K562 (cell line): ENCODE data around the gene RGMB. TPM values are rescaled to one million over a fixed set of nuclear protein-coding genes. Genes with fewer than 3 reads are reported as not detected.

Source experiments
- ATAC-seq: fragments of 200-7000 bp; cut with Tn5 transposase; 3 replicates; pipeline ENCODE4 v1.9.1; 2020; ENCODE audit warnings: moderate library complexity
- BruUV-seq: library from RNA; stranded (reverse); fragments of 400-500 nt; replicated peaks from 2 replicates; lab custom pipeline; 2021; lab: Mats Ljungman, UMichigan
- CTCF ChIA-PET: fragments of 300-600 bp; formaldehyde crosslinking; extraction: SDS; loops from one replicate; lab custom pipeline; 2021; ENCODE audit warnings: low intra/inter-chr PET ratio; lab: Yijun Ruan, JAX
- POLR2A ChIA-PET: fragments of 300-600, 350-650 bp; sonication (Branson Sonifier 250); formaldehyde crosslinking; extraction: SDS; loops from one replicate; lab custom pipeline; 2021; ENCODE audit warnings: antibody characterized with exemption, inconsistent platforms; lab: Yijun Ruan, JAX
- DNase-seq, 4 experiments: peaks; one replicate each; pipeline versions ENCODE4 v3.0.0 to v3.0.0-alpha.2; 2011 to 2018; ENCODE audit warnings: low spot score in 3 of 4, mixed read lengths in 3 of 4; ENCODE audit errors: extremely low read depth in 1 of 4
- FAIRE-seq: peaks from 2 replicates; lab custom pipeline; 2011; peaks lifted over from hg19 to GRCh38; lab: Jason Lieb, UNC
- H2AFZ ChIP-seq: 2 replicates; pipeline ENCODE4 v1.6.0; 2011; ENCODE audit warnings: low read depth, low read length, control low read depth, inconsistent platforms
- H3K27ac ChIP-seq: fragments of 200-600 bp; 3 replicates; pipeline ENCODE4 v1.8.0; 2011; ENCODE audit warnings: low read depth, mild to moderate bottlenecking, control low read depth, inconsistent platforms, low read length, moderate library complexity, mixed read lengths; ENCODE audit errors: extremely low read depth
- H3K27me3 ChIP-seq, 2 experiments: fragments of 300-600 bp in 1 of 2; 2 replicates in 1 of 2; 3 replicates in 1 of 2; pipeline versions ENCODE4 v1.6.0 to v1.8.0; 2011; ENCODE audit warnings: inconsistent platforms in 2 of 2, low read length in 2 of 2, mild to moderate bottlenecking in 1 of 2, mixed read lengths in 1 of 2, moderate library complexity in 1 of 2; ENCODE audit not compliant: control insufficient read depth in 2 of 2, insufficient read depth in 2 of 2
- H3K36me3 ChIP-seq: fragments of 300-600 bp; 3 replicates; pipeline ENCODE4 v1.8.0; 2011; ENCODE audit warnings: mild to moderate bottlenecking, low read length, inconsistent platforms; ENCODE audit not compliant: control insufficient read depth, insufficient read depth
- H3K4me1 ChIP-seq, 2 experiments: fragments of 200-600 bp in 1 of 2; replicated peaks in 1 of 2; 2 replicates in 1 of 2; 3 replicates in 1 of 2; pipeline versions ENCODE4 v1.5.1 to v1.8.0; 2011; ENCODE audit warnings: inconsistent platforms in 2 of 2, low read length in 2 of 2, mild to moderate bottlenecking in 1 of 2, mixed read lengths in 1 of 2, moderate library complexity in 1 of 2; ENCODE audit not compliant: control insufficient read depth in 2 of 2, insufficient read depth in 2 of 2
- H3K4me2 ChIP-seq: 2 replicates; pipeline ENCODE4 v1.6.1; 2011; ENCODE audit warnings: low read length, control low read depth, inconsistent platforms, mixed read lengths; ENCODE audit not compliant: insufficient read depth
- H3K4me3 ChIP-seq: fragments of 200-600 bp; sonication (generic), shearing (Covaris generic); 2 replicates; pipeline ENCODE4 v1.5.1; 2016; ENCODE audit warnings: control low read depth, inconsistent platforms
- H3K79me2 ChIP-seq: fragments of 200-600 bp; 3 replicates; pipeline ENCODE4 v1.8.0; 2011; ENCODE audit warnings: low read length, inconsistent platforms; ENCODE audit not compliant: control insufficient read depth, insufficient read depth
- H3K9ac ChIP-seq, 2 experiments: 2 replicates each; pipeline versions ENCODE4 v1.6.0 to v1.6.1; 2011; ENCODE audit warnings: low read depth in 2 of 2, low read length in 2 of 2, control low read depth in 1 of 2, inconsistent platforms in 1 of 2, mild to moderate bottlenecking in 1 of 2, mixed read lengths in 1 of 2; ENCODE audit not compliant: insufficient read depth in 1 of 2
- H3K9me1 ChIP-seq: one replicate; pipeline ENCODE4 v1.6.0; 2011; ENCODE audit warnings: inconsistent platforms, mild to moderate bottlenecking, low read length, moderate library complexity; ENCODE audit not compliant: control insufficient read depth, insufficient read depth
- H3K9me3 ChIP-seq: replicated peaks from 2 replicates; pipeline ENCODE4 v1.5.1; 2011; ENCODE audit warnings: low read depth, low read length, inconsistent platforms; ENCODE audit not compliant: control insufficient read depth, insufficient read depth
- H4K20me1 ChIP-seq: replicated peaks from 2 replicates; pipeline ENCODE4 v1.6.1; 2011; ENCODE audit warnings: low read length, inconsistent platforms, mixed read lengths; ENCODE audit not compliant: control insufficient read depth, insufficient read depth
- E2F6 ChIP-seq, 2 experiments: IDR thresholded peaks; 2 replicates each; pipeline ENCODE4 v1.6.1; 2011; ENCODE audit warnings: borderline replicate concordance in 1 of 2, control low read depth in 1 of 2, low read depth in 1 of 2, low read length in 1 of 2, mild to moderate bottlenecking in 1 of 2, mixed read lengths in 1 of 2, moderate library complexity in 1 of 2; ENCODE audit not compliant: insufficient read depth in 1 of 2, insufficient read length in 1 of 2, poor library complexity in 1 of 2, severe bottlenecking in 1 of 2; ENCODE audit errors: extremely low read depth in 1 of 2
- ID3 ChIP-seq, 2 experiments: fragments of 250-450 bp in 1 of 2; fragments of 450-650 bp in 1 of 2; sonication (Bioruptor Pico) in 1 of 2; IDR thresholded peaks; 2 replicates each; pipeline versions ENCODE4 v1.6.1 to v1.8.0; 2016 to 2021; ENCODE audit warnings: mild to moderate bottlenecking in 2 of 2, moderate library complexity in 2 of 2, missing compliant biosample characterization in 1 of 2, missing genetic modification characterization in 1 of 2
- KDM2B ChIP-seq: fragments of 250-450 bp; sonication (Bioruptor Pico); IDR thresholded peaks from 2 replicates; pipeline ENCODE4 v1.8.0; 2021; ENCODE audit warnings: mild to moderate bottlenecking, moderate library complexity
- ZNF311 ChIP-seq: fragments of 250-450 bp; sonication (Bioruptor Pico); IDR thresholded peaks from 2 replicates; pipeline ENCODE4 v1.4.0; 2020; ENCODE audit warnings: mild to moderate bottlenecking, moderate library complexity
- WGBS: fragments of 100-300 bp; shearing (Covaris generic); methylation state at CpG from one replicate; pipeline ENCODE4 v1.1.6; 2016; ENCODE audit warnings: low coverage, mixed read lengths; ENCODE audit not compliant: insufficient coverage; ENCODE audit errors: missing lambda C conversion rate; 5-methylcytosine and 5-hydroxymethylcytosine counted together
- in situ Hi-C: fragments of 300-500 bp; cut with MboI; formaldehyde crosslinking; loops from 4 replicates; pipeline ENCODE4 v1.15.0; 2018; ENCODE audit warnings: inconsistent platforms, mixed read lengths
- intact Hi-C: fragments of 100-400 bp; cut with micrococcal nuclease; formaldehyde crosslinking; loops from 2 replicates; pipeline ENCODE4 v1.14.2; 2022
- polyA plus RNA-seq, 8 experiments: library from polyadenylated mRNA; depleted of rRNA in 4 of 8; stranded (reverse) in 5 of 8; unstranded in 3 of 8; fragments of >200 nt; fragmentation: Nextera tagmentation in 2 of 8; fragmentation: Illumina TruSeq in 1 of 8; extraction: Ambion mirVana in 2 of 8; extraction: Trizol in 1 of 8; gene quantifications; 2 replicates each; pipeline versions ENCODE4 v1.2.1 to v1.2.3, GENCODE V29; 2011 to 2014; ENCODE audit warnings: inconsistent platforms in 1 of 8, missing spikeins in 1 of 8
- total RNA-seq, 7 experiments: library from RNA; depleted of rRNA in 6 of 7; stranded (reverse); fragments of >200 nt in 6 of 7; fragmentation: Illumina TruSeq in 2 of 7; extraction: Trizol in 2 of 7; gene quantifications; 2 replicates each; pipeline versions ENCODE4 v1.2.1 to v1.2.3, GENCODE V29; 2011 to 2021; ENCODE audit warnings: low replicate concordance in 1 of 7

RGMB gene
- total and polyA plus RNA-seq, 9 of the 15 experiments (the other 6 are each of a cell fraction or from before 2014, with no cell fraction given): 0.03 to 0.38 TPM; not detected in 7

- Histone ChIP-seq H3K4me2 (no peak overlapping the region), H3K4me1 (no peaks in the 10 kb centered on the region), H3K9ac (no peak overlapping the region), H4K20me1 (no peaks in the 10 kb centered on the region), H3K4me3 (no peak overlapping the region), H3K79me2 (no peaks in the 10 kb centered on the region), H3K9me3 (no peaks in the 10 kb centered on the region), H3K27ac (no peak overlapping the region), H2AFZ (no peak overlapping the region), H3K36me3 (no peaks in the 10 kb centered on the region), H3K9me1 (no peaks in the 10 kb centered on the region), H3K27me3 (no peaks in the 10 kb centered on the region)
- BruUV-seq: no TSS peak
- POLR2A ChIA-PET: no interaction called here
- CTCF ChIA-PET: interaction anchor here (0.6 kb wide), 1 partner anchor 80 kb away, joined by 3 read pairs; no protein-coding TSS in a partner anchor
- DNase-seq: no peak
- TF ChIP-seq ZNF311 (CRISPR knock-in tag): no peak
- TF ChIP-seq ID3 (CRISPR knock-in tag; IDR thresholded peaks at IDR 0.05): no peak
- TF ChIP-seq ID3 (tag; IDR thresholded peaks at IDR 0.05): no peak
- no peak for TF ChIP-seq KDM2B (CRISPR knock-in tag)
- TF ChIP-seq E2F6 (IDR thresholded peaks at IDR 0.05; ENCODE audit: borderline replicate concordance in 1 of 2, extremely low read depth in 1 of 2, insufficient read depth in 1 of 2, insufficient read length in 1 of 2, low read depth in 1 of 2, low read length in 1 of 2, poor library complexity in 1 of 2, severe bottlenecking in 1 of 2): no peak
- no peak for FAIRE-seq
- in situ Hi-C loops: no loop called here
- WGBS: under 1% methylated on average over 7 of the region's 7 CpGs
- ATAC-seq: peak; percentile 27; the same call in 1 of the 3 replicates
- intact Hi-C loops: loop anchor here (1.0 to 5.0 kb wide), 2 partner anchors 235 to 1596 kb away; no protein-coding TSS in a partner anchor
These were observed 54.3 kb downstream of the RGMB start for GRCh38 chr5:98827588-98828284.
